Body of pancreas (tissue), 4 donors: ENCODE measurements around the gene SNAP25.
A peak's percentile ranks its signal among the peaks of the same experiment; 100 is the strongest.

Experiments
- POLR2A ChIP-seq, 3 donors: fragments of 450-650 bp; IDR thresholded peaks; one replicate each; pipeline ENCODE4 v1.6.1; 2016; ENCODE audit warnings: antibody characterized with exemption in 3 of 3, mild to moderate bottlenecking in 2 of 3
- TF ChIP-seq, protein P1 (sequence below), 7 experiments: fragments of 450-650 bp in 4 of 7; fragments of 200-600 bp in 3 of 7; sonication (generic) in 3 of 7; IDR thresholded peaks; one replicate each; pipeline ENCODE4 v1.5.1; 2016 to 2019; ENCODE audit warnings: antibody characterized with exemption in 7 of 7

DNA sequence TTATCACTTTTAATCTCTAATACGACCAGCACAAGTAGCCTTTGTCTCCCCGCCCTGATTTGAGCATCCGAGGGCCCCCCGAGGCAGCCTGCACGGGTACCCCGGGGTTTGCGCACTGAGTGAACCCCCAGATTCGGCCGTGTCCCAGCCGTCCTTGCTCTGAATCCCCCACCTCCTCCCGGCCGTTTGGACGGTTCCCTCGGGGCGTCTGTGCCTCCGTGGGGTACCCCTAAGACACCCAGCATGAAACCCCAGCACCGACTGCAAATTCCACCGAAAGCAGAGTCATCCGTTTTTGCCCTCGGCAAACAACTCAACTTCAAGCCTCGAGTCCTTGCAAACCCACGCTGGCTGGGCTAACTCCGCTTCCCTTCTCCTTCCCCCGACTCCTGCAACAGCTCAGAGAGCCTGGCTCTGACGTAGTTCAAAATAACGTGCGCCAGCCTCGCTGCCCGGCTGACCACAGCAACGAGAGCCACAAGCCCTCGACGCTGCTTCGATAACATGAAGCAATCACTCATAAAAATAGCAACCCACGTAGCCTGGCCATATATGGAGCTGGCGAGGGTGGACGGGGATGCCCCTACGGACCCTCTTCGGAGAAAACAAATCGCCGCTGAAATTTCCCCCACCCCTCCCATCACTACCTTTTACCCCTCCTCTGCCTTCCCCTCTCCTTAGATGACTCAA is 764 bp upstream of the SNAP25 start:
- TF ChIP-seq POLR2A (IDR thresholded peaks at IDR 0.05), result peak in 2 of 3 donors; percentile 32 to 58
- TF ChIP-seq, protein P1, sequence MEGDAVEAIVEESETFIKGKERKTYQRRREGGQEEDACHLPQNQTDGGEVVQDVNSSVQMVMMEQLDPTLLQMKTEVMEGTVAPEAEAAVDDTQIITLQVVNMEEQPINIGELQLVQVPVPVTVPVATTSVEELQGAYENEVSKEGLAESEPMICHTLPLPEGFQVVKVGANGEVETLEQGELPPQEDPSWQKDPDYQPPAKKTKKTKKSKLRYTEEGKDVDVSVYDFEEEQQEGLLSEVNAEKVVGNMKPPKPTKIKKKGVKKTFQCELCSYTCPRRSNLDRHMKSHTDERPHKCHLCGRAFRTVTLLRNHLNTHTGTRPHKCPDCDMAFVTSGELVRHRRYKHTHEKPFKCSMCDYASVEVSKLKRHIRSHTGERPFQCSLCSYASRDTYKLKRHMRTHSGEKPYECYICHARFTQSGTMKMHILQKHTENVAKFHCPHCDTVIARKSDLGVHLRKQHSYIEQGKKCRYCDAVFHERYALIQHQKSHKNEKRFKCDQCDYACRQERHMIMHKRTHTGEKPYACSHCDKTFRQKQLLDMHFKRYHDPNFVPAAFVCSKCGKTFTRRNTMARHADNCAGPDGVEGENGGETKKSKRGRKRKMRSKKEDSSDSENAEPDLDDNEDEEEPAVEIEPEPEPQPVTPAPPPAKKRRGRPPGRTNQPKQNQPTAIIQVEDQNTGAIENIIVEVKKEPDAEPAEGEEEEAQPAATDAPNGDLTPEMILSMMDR (IDR thresholded peaks at IDR 0.05), result no peak
